ENCODE data around the gene SNRNP35.

Gene SNRNP35

GRCh38 chr12:123487428-123487827, 29.5 kb downstream of the SNRNP35 start:
- Histone ChIP-seq H3K36me3 (ENCODE audit: control insufficient read depth, insufficient read depth, low read length) (no peaks in the 10 kb centered on the region), H2AFZ (no peak overlapping the region), H3K27me3 (ENCODE audit: control insufficient read depth, insufficient read depth, low read length) (no peaks in the 10 kb centered on the region), H3K4me3 (ENCODE audit: low read depth, low read length) (no peak overlapping the region), H3K4me2 (ENCODE audit: low read length) (no peak overlapping the region), H3K27ac (no peak overlapping the region), H3K79me2 (no peaks in the 10 kb centered on the region), H3K9ac (no peak overlapping the region), H3K9me3 (ENCODE audit: control insufficient read depth, low read length) (no peaks in the 10 kb centered on the region), H3K4me1 (no peaks in the 10 kb centered on the region)
- no peak for TF ChIP-seq CTCF (IDR thresholded peaks at IDR 0.05)

- Histone ChIP-seq H3K27me3 (ENCODE audit: control insufficient read depth, insufficient read depth, low read length) (no peaks in the 10 kb centered on the region), H3K9ac (no peak overlapping the region), H2AFZ (no peak overlapping the region), H3K4me1 (no peaks in the 10 kb centered on the region), H3K79me2 (no peaks in the 10 kb centered on the region), H3K36me3 (ENCODE audit: control insufficient read depth, insufficient read depth, low read length) (no peaks in the 10 kb centered on the region), H3K9me3 (ENCODE audit: control insufficient read depth, low read length) (no peaks in the 10 kb centered on the region), H3K4me3 (ENCODE audit: low read depth, low read length) (no peak overlapping the region), H3K27ac (no peak overlapping the region), H3K4me2 (ENCODE audit: low read length) (no peak overlapping the region)
- TF ChIP-seq CTCF (IDR thresholded peaks at IDR 0.05) = no peak
These were observed 30.7 kb downstream of the SNRNP35 start for GRCh38 chr12:123488539-123489230.

- Histone ChIP-seq H3K9me3 (ENCODE audit: control insufficient read depth, low read length) (no peaks in the 10 kb centered on the region), H3K4me1 (no peaks in the 10 kb centered on the region), H3K4me2 (ENCODE audit: low read length) (no peak overlapping the region), H3K36me3 (ENCODE audit: control insufficient read depth, insufficient read depth, low read length) (no peaks in the 10 kb centered on the region), H3K27me3 (ENCODE audit: control insufficient read depth, insufficient read depth, low read length) (no peaks in the 10 kb centered on the region), H3K4me3 (ENCODE audit: low read depth, low read length) (no peak overlapping the region), H3K79me2 (no peaks in the 10 kb centered on the region), H2AFZ (no peak overlapping the region), H3K9ac (no peak overlapping the region), H3K27ac (no peak overlapping the region)
- TF ChIP-seq CTCF (IDR thresholded peaks at IDR 0.05) = no peak
These were observed 31.6 kb downstream of the SNRNP35 start for GRCh38 chr12:123489580-123489979.

- H3K27ac ChIP-seq = no peak overlapping the region
These were observed 32.1 kb downstream of the SNRNP35 start for GRCh38 chr12:123490089-123490488.

More at GRCh38 chr12:123490089-123490488, 32.1 kb downstream of the SNRNP35 start:
- Histone ChIP-seq H3K4me1 (no peaks in the 10 kb centered on the region), H3K9ac (no peak overlapping the region), H3K9me3 (ENCODE audit: control insufficient read depth, low read length) (no peaks in the 10 kb centered on the region), H3K27me3 (ENCODE audit: control insufficient read depth, insufficient read depth, low read length) (no peaks in the 10 kb centered on the region), H2AFZ (no peak overlapping the region), H3K36me3 (ENCODE audit: control insufficient read depth, insufficient read depth, low read length) (no peaks in the 10 kb centered on the region), H3K79me2 (no peaks in the 10 kb centered on the region), H3K4me2 (ENCODE audit: low read length) (no peak overlapping the region), H3K4me3 (ENCODE audit: low read depth, low read length) (no peak overlapping the region)
- TF ChIP-seq CTCF (IDR thresholded peaks at IDR 0.05) = no peak
